ENCODE measurements around the gene SORCS1.

- TF ChIP-seq CTCF (IDR thresholded peaks at IDR 0.05) (no peak), EZH2 (IDR thresholded peaks at IDR 0.05; ENCODE audit: borderline replicate concordance, insufficient read depth, low read depth, low read length, poor library complexity, severe bottlenecking) (no peak)
These were observed 106.2 kb downstream of the SORCS1 start for GRCh38 chr10:107058331-107058730.
